Esophagus squamous epithelium (tissue), 4 donors: ENCODE data around the gene OPHN1.

Source experiments
- CTCF ChIP-seq, 6 experiments: fragments of 450-650 bp in 4 of 6; fragments of 200-600 bp in 2 of 6; sonication (generic) in 2 of 6; IDR thresholded peaks; one replicate each; pipeline ENCODE4 v1.5.1; 2016 to 2019; ENCODE audit warnings: antibody characterized with exemption in 6 of 6, mild to moderate bottlenecking in 4 of 6, moderate library complexity in 4 of 6
- POLR2A ChIP-seq, 4 donors: fragments of 450-650 bp; IDR thresholded peaks; one replicate each; pipeline ENCODE4 v1.6.1; 2017; ENCODE audit warnings: antibody characterized with exemption in 4 of 4, mild to moderate bottlenecking in 4 of 4, moderate library complexity in 3 of 4

- TF ChIP-seq CTCF (IDR thresholded peaks at IDR 0.05) = no peak
- no peak for TF ChIP-seq POLR2A (IDR thresholded peaks at IDR 0.05)
Observed at GRCh38 chrX:68195561-68195960, 237.7 kb downstream of the OPHN1 start.
